DND-41 (cell line): ENCODE results near the gene SMARCA2.

Experiments used
- ATAC-seq: fragments of 200-7000 bp; cut with Tn5 transposase; 3 replicates; pipeline ENCODE4 v1.9.1; 2021; ENCODE audit warnings: low read depth; ENCODE audit not compliant: insufficient read depth
- DNase-seq: peaks from one replicate; pipeline ENCODE4 v3.0.0-alpha.2; 2020
- H2AFZ ChIP-seq: 2 replicates; pipeline ENCODE4 v1.6.0; 2012; ENCODE audit warnings: low read depth, low read length
- H3K27ac ChIP-seq: 2 replicates; pipeline ENCODE4 v1.5.1; 2012; ENCODE audit warnings: low read length, inconsistent platforms
- H3K27me3 ChIP-seq: fragments of 200-600 bp; sonication (generic); 2 replicates; pipeline ENCODE4 v1.6.0; 2012; ENCODE audit warnings: low read length, mild to moderate bottlenecking, inconsistent platforms; ENCODE audit not compliant: insufficient read depth, poor library complexity
- H3K36me3 ChIP-seq: 2 replicates; pipeline ENCODE4 v1.5.1; 2012; ENCODE audit warnings: low read length, inconsistent platforms; ENCODE audit not compliant: insufficient read depth
- H3K4me1 ChIP-seq: 2 replicates; pipeline ENCODE4 v1.5.1; 2012; ENCODE audit warnings: mild to moderate bottlenecking, low read length; ENCODE audit not compliant: insufficient read depth
- H3K4me2 ChIP-seq: 2 replicates; pipeline ENCODE4 v1.6.0; 2012; ENCODE audit warnings: mild to moderate bottlenecking, moderate library complexity, low read length, inconsistent platforms; ENCODE audit not compliant: insufficient read depth
- H3K4me3 ChIP-seq, 2 experiments: fragments of 200-600 bp in 1 of 2; shearing (Covaris generic) in 1 of 2; 2 replicates each; pipeline ENCODE4 v1.5.1; 2012 to 2016; ENCODE audit warnings: inconsistent platforms in 2 of 2, low read length in 2 of 2, mild to moderate bottlenecking in 2 of 2, low read depth in 1 of 2, moderate library complexity in 1 of 2
- H3K79me2 ChIP-seq: 2 replicates; pipeline ENCODE4 v1.6.0; 2012; ENCODE audit warnings: low read length, inconsistent platforms; ENCODE audit not compliant: insufficient read depth
- H3K9ac ChIP-seq: 2 replicates; pipeline ENCODE4 v1.6.0; 2012; ENCODE audit warnings: low read depth, mild to moderate bottlenecking, inconsistent platforms, low read length, moderate library complexity
- H3K9me3 ChIP-seq: 2 replicates; pipeline ENCODE4 v1.5.1; 2012; ENCODE audit warnings: low read length, moderate library complexity, mild to moderate bottlenecking, inconsistent platforms; ENCODE audit not compliant: insufficient read depth, severe bottlenecking
- H4K20me1 ChIP-seq: 2 replicates; pipeline ENCODE4 v1.6.0; 2012; ENCODE audit warnings: low read length; ENCODE audit not compliant: insufficient read depth
- CTCF ChIP-seq: IDR thresholded peaks from 2 replicates; pipeline ENCODE4 v1.5.1; 2012; ENCODE audit warnings: borderline replicate concordance, low read length, moderate library complexity, mild to moderate bottlenecking; ENCODE audit not compliant: poor library complexity, severe bottlenecking; ENCODE audit errors: extremely low read depth
- EZH2 ChIP-seq: IDR thresholded peaks from 3 replicates; pipeline ENCODE4 v1.6.1; 2012; ENCODE audit warnings: borderline replicate concordance, low read depth, mild to moderate bottlenecking, moderate library complexity, low read length, inconsistent platforms; ENCODE audit not compliant: severe bottlenecking

SMARCA2 gene

GRCh38 chr9:2008372-2008771 lies 6.8 kb upstream of the SMARCA2 start:
- no peak for TF ChIP-seq EZH2
- DNase-seq (no peak), ATAC-seq (no peak)
- Histone ChIP-seq H3K27me3 (peaks cover 11% of the 10 kb centered on the region), H4K20me1 (no peaks in the 10 kb centered on the region), H2AFZ (no peak overlapping the region), H3K4me1 (no peaks in the 10 kb centered on the region), H3K36me3 (no peaks in the 10 kb centered on the region), H3K9me3 (no peaks in the 10 kb centered on the region), H3K79me2 (no peaks in the 10 kb centered on the region), H3K27ac (no peak overlapping the region), H3K4me2 (no peak overlapping the region), H3K9ac (no peak overlapping the region), H3K4me3 (no peak overlapping the region)

- DNase-seq = no peak
- no peak overlapping the region for H3K27ac ChIP-seq
- no peak overlapping the region for H3K4me2 ChIP-seq
- H3K4me1 ChIP-seq = peaks cover 9% of the 10 kb centered on the region
- no peaks in the 10 kb centered on the region for H4K20me1 ChIP-seq
- TF ChIP-seq EZH2 (no peak), CTCF (no peak)
- ATAC-seq = no peak
- H2AFZ ChIP-seq = no peak overlapping the region
- no peak overlapping the region for H3K4me3 ChIP-seq
- H3K9me3 ChIP-seq = no peaks in the 10 kb centered on the region
- H3K79me2 ChIP-seq = peaks cover 14% of the 10 kb centered on the region
- no peak overlapping the region for H3K9ac ChIP-seq
- H3K27me3 ChIP-seq = no peaks in the 10 kb centered on the region
- no peaks in the 10 kb centered on the region; the same call in 1 of the 2 replicates for H3K36me3 ChIP-seq
Measured at GRCh38 chr9:2012347-2012746, 2.8 kb upstream of the SMARCA2 start.

GRCh38 chr9:2013743-2014475 lies 1.2 kb upstream of the SMARCA2 start:
- Histone ChIP-seq H3K36me3 (no peaks in the 10 kb centered on the region; the same call in 1 of the 2 replicates), H3K9me3 (no peaks in the 10 kb centered on the region), H3K27me3 (no peaks in the 10 kb centered on the region), H4K20me1 (peaks cover 8% of the 10 kb centered on the region; the same call in 1 of the 2 replicates), H2AFZ (peak overlapping the region; percentile 93), H3K27ac (peak overlapping the region; percentile 76; the same call in 1 of the 2 replicates), H3K79me2 (peaks cover 29% of the 10 kb centered on the region), H3K4me1 (peaks cover 18% of the 10 kb centered on the region), H3K9ac (peak overlapping the region; percentile 71), H3K4me2 (peak overlapping the region; percentile 92), H3K4me3 (peak overlapping the region; percentile 59 to 98; a peak in 3 of 4 replicates)
- DNase-seq (no peak), ATAC-seq (no peak)
- TF ChIP-seq EZH2 (no peak), CTCF (no peak)

GRCh38 chr9:2015581-2016407 lies 647 bp downstream of the SMARCA2 start:
- Histone ChIP-seq H3K4me2 (peak overlapping the region; percentile 78), H3K36me3 (no peaks in the 10 kb centered on the region; the same call in 1 of the 2 replicates), H2AFZ (peak overlapping the region; percentile 91), H3K27ac (peak overlapping the region; percentile 89), H3K4me1 (peaks cover 37% of the 10 kb centered on the region), H3K27me3 (no peaks in the 10 kb centered on the region), H4K20me1 (peaks cover 17% of the 10 kb centered on the region; the same call in 1 of the 2 replicates), H3K79me2 (peaks cover 47% of the 10 kb centered on the region), H3K9ac (peak overlapping the region; percentile 80), H3K4me3 (peak overlapping the region; percentile 89 to 98), H3K9me3 (no peaks in the 10 kb centered on the region)
- peak; percentile 47 for DNase-seq
- peak; percentile 2; the same call in 1 of the 3 replicates for ATAC-seq
- TF ChIP-seq EZH2 (no peak), CTCF (no peak)
